Panc1 (cell line): ENCODE data around the gene IKBIP. TPM values are rescaled to one million over a fixed set of nuclear protein-coding genes. Genes with fewer than 3 reads are reported as not detected.

Source experiments
- ATAC-seq: fragments of 200-7000 bp; cut with Tn5 transposase; 2 replicates; pipeline ENCODE4 v1.9.1; 2020; ENCODE audit warnings: mild to moderate bottlenecking, moderate library complexity
- BruUV-seq: library from RNA; stranded (reverse); fragments of 400-500 nt; replicated peaks from 2 replicates; lab custom pipeline; 2021; lab: Mats Ljungman, UMichigan
- CTCF ChIA-PET: fragments of 300-600 bp; sonication (Branson Sonifier 250); formaldehyde crosslinking; loops from one replicate; lab custom pipeline; 2022; ENCODE audit warnings: antibody characterized with exemption; lab: Charles Lee
- POLR2A ChIA-PET: fragments of 300-600 bp; sonication (Branson Sonifier 250); formaldehyde crosslinking; loops from one replicate; lab custom pipeline; 2022; ENCODE audit warnings: antibody characterized with exemption; lab: Charles Lee
- DNase-seq: peaks from one replicate; pipeline ENCODE4 v3.0.0-alpha.2; 2010; ENCODE audit warnings: low read depth, low spot score
- H3K27ac ChIP-seq: 2 replicates; pipeline ENCODE4 v1.5.1; 2011; ENCODE audit warnings: mild to moderate bottlenecking, low read length, inconsistent platforms
- H3K27me3 ChIP-seq: fragments of 200-500 bp; sonication (Bioruptor generic); 2 replicates; pipeline ENCODE4 v1.6.0; 2014; ENCODE audit warnings: low read length, inconsistent platforms; ENCODE audit not compliant: control insufficient read depth, insufficient read depth
- H3K36me3 ChIP-seq: fragments of 200-500 bp; sonication (Bioruptor generic); 2 replicates; pipeline ENCODE4 v1.5.1; 2014; ENCODE audit warnings: inconsistent platforms, mild to moderate bottlenecking, low read length, moderate library complexity; ENCODE audit not compliant: control insufficient read depth, insufficient read depth
- H3K4me1 ChIP-seq: 2 replicates; pipeline ENCODE4 v1.5.1; 2011; ENCODE audit warnings: inconsistent platforms, mild to moderate bottlenecking, low read length, moderate library complexity; ENCODE audit not compliant: control insufficient read depth, insufficient read depth
- H3K4me3 ChIP-seq, 2 experiments: 2 replicates each; pipeline ENCODE4 v1.5.1; 2011 to 2012; ENCODE audit warnings: low read depth in 2 of 2, low read length in 2 of 2, mild to moderate bottlenecking in 2 of 2, inconsistent platforms in 1 of 2, moderate library complexity in 1 of 2
- H3K9me3 ChIP-seq: fragments of 200-500 bp; sonication (Bioruptor generic); 2 replicates; pipeline ENCODE4 v1.5.1; 2014; ENCODE audit warnings: low read depth, mild to moderate bottlenecking, inconsistent platforms, low read length, moderate library complexity; ENCODE audit not compliant: control insufficient read depth, insufficient read depth
- POLR2AphosphoS5 ChIP-seq: IDR thresholded peaks from 2 replicates; pipeline ENCODE4 v1.6.1; 2012; ENCODE audit warnings: mild to moderate bottlenecking, low read depth, low read length, moderate library complexity
- SIN3A ChIP-seq: IDR thresholded peaks from 2 replicates; pipeline ENCODE4 v1.6.1; 2012; ENCODE audit warnings: low read depth, mild to moderate bottlenecking, low read length, moderate library complexity, borderline replicate concordance; ENCODE audit not compliant: insufficient read depth
- TCF7L2 ChIP-seq: IDR thresholded peaks from 2 replicates; pipeline ENCODE4 v1.6.1; 2011; ENCODE audit warnings: mild to moderate bottlenecking, low read depth, low read length, inconsistent platforms
- in situ Hi-C: cut with HindIII; loops from 2 replicates; pipeline ENCODE4 v1.10.0; 2016; ENCODE audit warnings: low sequenced_read_pairs, low pct_unique_long_range_greater_than_20kb
- intact Hi-C: fragments of 100-400 bp; cut with micrococcal nuclease; formaldehyde crosslinking; loops from one replicate; pipeline ENCODE4 v1.10.0; 2022; ENCODE audit not compliant: unreplicated experiment
- total RNA-seq: library from RNA; stranded (reverse); gene quantifications from one replicate; pipeline ENCODE4 v1.2.1, GENCODE V29; 2021; ENCODE audit not compliant: unreplicated experiment
- TF ChIP-seq, protein P1 (sequence below): fragments of 450-650 bp; IDR thresholded peaks from 2 replicates; pipeline ENCODE4 v1.5.1; 2017; ENCODE audit warnings: mild to moderate bottlenecking
- TF ChIP-seq, protein P2 (sequence below), 2 experiments: IDR thresholded peaks; 2 replicates each; pipeline ENCODE4 v1.6.1; 2011 to 2012; ENCODE audit warnings: low read depth in 2 of 2, control low read depth in 1 of 2, low read length in 1 of 2, mild to moderate bottlenecking in 1 of 2, moderate library complexity in 1 of 2; ENCODE audit not compliant: insufficient read depth in 1 of 2

Gene IKBIP
- total RNA-seq, 1 experiment from 2014 or later: 33.7 TPM

DNA sequence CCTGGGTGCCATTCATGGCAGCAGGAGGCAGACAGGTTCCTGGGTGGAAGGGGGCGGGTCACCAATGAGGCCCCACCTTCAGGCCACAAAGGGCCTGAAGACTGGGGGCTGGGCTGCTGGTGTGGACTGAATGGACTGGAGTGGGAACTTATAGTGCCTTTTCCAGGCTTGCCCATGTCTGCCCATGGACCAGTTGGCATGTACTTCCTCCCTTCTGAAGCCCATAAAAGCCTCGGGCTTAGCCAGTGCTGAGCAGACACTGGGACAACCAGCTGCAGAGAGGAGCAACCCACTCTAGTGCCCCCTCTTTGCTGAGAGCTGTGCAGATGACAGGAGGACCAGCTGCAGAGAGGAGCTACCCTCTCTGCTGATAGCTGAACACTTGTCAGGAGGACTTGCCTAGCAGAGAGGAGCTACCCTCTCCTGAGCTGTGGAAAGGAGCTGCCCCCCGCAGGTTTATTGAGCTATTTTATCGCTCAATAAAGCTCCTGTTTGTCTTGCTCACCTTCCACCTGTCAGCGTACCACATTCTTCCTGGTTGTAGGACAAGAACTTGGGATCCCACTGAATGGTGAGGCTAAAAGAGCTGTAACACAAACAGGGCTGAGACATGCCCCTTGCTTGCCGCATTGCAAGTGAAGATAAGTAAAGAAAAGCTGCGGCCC lies 34.5 kb upstream of the IKBIP start:
- no peaks in the 10 kb centered on the region for H3K9me3 ChIP-seq
- ATAC-seq (peak; percentile 34; the same call in 1 of the 2 replicates), DNase-seq (no peak)
- no TSS peak for BruUV-seq
- TF ChIP-seq SIN3A: no peak
- TF ChIP-seq, protein P1, sequence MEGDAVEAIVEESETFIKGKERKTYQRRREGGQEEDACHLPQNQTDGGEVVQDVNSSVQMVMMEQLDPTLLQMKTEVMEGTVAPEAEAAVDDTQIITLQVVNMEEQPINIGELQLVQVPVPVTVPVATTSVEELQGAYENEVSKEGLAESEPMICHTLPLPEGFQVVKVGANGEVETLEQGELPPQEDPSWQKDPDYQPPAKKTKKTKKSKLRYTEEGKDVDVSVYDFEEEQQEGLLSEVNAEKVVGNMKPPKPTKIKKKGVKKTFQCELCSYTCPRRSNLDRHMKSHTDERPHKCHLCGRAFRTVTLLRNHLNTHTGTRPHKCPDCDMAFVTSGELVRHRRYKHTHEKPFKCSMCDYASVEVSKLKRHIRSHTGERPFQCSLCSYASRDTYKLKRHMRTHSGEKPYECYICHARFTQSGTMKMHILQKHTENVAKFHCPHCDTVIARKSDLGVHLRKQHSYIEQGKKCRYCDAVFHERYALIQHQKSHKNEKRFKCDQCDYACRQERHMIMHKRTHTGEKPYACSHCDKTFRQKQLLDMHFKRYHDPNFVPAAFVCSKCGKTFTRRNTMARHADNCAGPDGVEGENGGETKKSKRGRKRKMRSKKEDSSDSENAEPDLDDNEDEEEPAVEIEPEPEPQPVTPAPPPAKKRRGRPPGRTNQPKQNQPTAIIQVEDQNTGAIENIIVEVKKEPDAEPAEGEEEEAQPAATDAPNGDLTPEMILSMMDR: no peak
- TF ChIP-seq POLR2AphosphoS5: no peak
- TF ChIP-seq TCF7L2: no peak
- TF ChIP-seq, protein P2, sequence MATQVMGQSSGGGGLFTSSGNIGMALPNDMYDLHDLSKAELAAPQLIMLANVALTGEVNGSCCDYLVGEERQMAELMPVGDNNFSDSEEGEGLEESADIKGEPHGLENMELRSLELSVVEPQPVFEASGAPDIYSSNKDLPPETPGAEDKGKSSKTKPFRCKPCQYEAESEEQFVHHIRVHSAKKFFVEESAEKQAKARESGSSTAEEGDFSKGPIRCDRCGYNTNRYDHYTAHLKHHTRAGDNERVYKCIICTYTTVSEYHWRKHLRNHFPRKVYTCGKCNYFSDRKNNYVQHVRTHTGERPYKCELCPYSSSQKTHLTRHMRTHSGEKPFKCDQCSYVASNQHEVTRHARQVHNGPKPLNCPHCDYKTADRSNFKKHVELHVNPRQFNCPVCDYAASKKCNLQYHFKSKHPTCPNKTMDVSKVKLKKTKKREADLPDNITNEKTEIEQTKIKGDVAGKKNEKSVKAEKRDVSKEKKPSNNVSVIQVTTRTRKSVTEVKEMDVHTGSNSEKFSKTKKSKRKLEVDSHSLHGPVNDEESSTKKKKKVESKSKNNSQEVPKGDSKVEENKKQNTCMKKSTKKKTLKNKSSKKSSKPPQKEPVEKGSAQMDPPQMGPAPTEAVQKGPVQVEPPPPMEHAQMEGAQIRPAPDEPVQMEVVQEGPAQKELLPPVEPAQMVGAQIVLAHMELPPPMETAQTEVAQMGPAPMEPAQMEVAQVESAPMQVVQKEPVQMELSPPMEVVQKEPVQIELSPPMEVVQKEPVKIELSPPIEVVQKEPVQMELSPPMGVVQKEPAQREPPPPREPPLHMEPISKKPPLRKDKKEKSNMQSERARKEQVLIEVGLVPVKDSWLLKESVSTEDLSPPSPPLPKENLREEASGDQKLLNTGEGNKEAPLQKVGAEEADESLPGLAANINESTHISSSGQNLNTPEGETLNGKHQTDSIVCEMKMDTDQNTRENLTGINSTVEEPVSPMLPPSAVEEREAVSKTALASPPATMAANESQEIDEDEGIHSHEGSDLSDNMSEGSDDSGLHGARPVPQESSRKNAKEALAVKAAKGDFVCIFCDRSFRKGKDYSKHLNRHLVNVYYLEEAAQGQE (IDR thresholded peaks at IDR 0.05; ENCODE audit: insufficient read depth in 1 of 2, low read depth in 2 of 2, low read length in 1 of 2): no peak
- no peak overlapping the region for H3K4me3 ChIP-seq
- H3K36me3 ChIP-seq: peaks cover 22% of the 10 kb centered on the region
- ChIA-PET POLR2A (no interaction called here), CTCF (no interaction called here)
- intact Hi-C loops (no loop called here), in situ Hi-C loops (no loop called here)
- H3K4me1 ChIP-seq: no peaks in the 10 kb centered on the region
- H3K27ac ChIP-seq: no peak overlapping the region
- H3K27me3 ChIP-seq: no peaks in the 10 kb centered on the region

DNA sequence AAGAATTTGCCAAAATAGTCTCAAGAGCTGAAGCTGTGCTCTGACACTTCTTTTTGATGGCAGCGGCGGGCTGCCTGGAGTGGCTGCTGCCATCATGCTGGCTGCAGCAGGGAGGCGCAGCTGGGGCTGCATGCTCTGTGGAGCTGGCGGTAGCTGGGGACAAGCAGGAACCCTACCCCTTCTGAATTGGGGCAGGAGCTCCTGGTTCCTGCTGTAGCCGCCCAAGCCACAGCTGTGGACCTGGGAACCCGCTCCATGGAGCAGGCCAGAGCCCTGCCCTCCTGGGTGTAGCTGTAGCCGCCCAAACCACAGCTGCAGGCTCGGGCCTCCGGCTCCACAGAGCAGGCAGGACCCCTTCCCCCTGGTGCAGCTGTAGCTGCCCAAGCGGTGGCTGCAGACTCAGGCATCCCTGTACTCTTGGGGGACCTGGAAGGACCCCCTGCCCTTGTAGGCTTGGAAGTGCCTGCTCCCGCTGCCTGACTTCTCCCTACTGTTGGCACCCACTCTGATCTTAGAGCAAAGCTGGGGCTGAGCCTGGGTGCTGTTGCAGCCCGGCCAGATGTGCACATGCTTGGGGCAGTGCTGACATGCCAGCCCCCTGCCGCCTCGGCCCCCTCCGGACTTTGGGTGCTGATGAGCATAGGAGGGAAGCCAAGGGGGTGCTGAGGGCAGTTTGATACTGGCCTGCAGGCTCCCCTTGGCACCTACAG lies 33.8 kb upstream of the IKBIP start:
- TF ChIP-seq, protein P2 (IDR thresholded peaks at IDR 0.05; ENCODE audit: insufficient read depth in 1 of 2, low read depth in 2 of 2, low read length in 1 of 2): no peak
- TF ChIP-seq POLR2AphosphoS5 (no peak), SIN3A (no peak), TCF7L2 (no peak)
- TF ChIP-seq, protein P1: no peak
- no peaks in the 10 kb centered on the region for H3K9me3 ChIP-seq
- H3K27me3 ChIP-seq: no peaks in the 10 kb centered on the region
- ChIA-PET POLR2A (no interaction called here), CTCF (no interaction called here)
- no peak overlapping the region for H3K4me3 ChIP-seq
- H3K27ac ChIP-seq: no peak overlapping the region
- no TSS peak for BruUV-seq
- ATAC-seq: peak; percentile 38; the same call in 1 of the 2 replicates
- peaks cover 21% of the 10 kb centered on the region for H3K36me3 ChIP-seq
- in situ Hi-C loops: no loop called here
- intact Hi-C loops: no loop called here
- DNase-seq: no peak
- H3K4me1 ChIP-seq: no peaks in the 10 kb centered on the region
